ENCODE data around the gene PSMD13.

DNA sequence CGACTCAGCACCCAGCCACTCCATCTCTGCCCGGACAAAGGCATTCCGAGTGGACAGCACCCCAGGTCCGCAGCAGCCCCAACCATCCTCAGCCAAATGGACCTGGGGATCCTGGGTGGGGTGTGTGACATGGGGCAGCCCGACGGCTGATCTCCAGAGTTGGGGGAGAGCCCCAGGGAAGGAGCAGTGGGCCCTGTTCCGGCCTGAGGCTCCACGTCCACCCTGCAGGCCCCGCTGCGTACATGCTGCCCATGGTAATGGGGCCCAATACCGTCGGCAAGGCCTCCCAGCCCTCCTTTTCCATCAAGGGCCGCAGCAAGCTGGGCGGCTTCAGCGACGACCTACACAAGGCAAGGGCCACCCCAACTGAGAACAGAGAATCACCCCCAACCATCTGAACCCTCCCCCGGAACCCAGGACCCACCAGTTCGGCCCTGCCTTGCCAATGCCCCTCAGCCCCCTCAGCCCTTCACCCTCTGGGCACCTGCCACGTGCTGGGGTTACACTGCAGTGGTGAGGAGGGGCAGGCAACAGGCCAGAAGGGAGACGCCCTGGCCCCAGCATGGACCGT lies 38.5 kb upstream of the PSMD13 start:
- no peak for TF ChIP-seq TAF1 (CRISPR knock-in tag; IDR thresholded peaks at IDR 0.05)
- TF ChIP-seq, protein P1, sequence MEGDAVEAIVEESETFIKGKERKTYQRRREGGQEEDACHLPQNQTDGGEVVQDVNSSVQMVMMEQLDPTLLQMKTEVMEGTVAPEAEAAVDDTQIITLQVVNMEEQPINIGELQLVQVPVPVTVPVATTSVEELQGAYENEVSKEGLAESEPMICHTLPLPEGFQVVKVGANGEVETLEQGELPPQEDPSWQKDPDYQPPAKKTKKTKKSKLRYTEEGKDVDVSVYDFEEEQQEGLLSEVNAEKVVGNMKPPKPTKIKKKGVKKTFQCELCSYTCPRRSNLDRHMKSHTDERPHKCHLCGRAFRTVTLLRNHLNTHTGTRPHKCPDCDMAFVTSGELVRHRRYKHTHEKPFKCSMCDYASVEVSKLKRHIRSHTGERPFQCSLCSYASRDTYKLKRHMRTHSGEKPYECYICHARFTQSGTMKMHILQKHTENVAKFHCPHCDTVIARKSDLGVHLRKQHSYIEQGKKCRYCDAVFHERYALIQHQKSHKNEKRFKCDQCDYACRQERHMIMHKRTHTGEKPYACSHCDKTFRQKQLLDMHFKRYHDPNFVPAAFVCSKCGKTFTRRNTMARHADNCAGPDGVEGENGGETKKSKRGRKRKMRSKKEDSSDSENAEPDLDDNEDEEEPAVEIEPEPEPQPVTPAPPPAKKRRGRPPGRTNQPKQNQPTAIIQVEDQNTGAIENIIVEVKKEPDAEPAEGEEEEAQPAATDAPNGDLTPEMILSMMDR (CRISPR knock-in tag; IDR thresholded peaks at IDR 0.05) = no peak
- TF ChIP-seq RAD51 (IDR thresholded peaks at IDR 0.05; ENCODE audit: borderline replicate concordance) = no peak
- no peak for TF ChIP-seq JUNB (CRISPR knock-in tag; IDR thresholded peaks at IDR 0.05; ENCODE audit: borderline replicate concordance)
- no peak for TF ChIP-seq NR1H2 (CRISPR knock-in tag; IDR thresholded peaks at IDR 0.05; ENCODE audit: borderline replicate concordance, low read depth)
- TF ChIP-seq, protein P2, sequence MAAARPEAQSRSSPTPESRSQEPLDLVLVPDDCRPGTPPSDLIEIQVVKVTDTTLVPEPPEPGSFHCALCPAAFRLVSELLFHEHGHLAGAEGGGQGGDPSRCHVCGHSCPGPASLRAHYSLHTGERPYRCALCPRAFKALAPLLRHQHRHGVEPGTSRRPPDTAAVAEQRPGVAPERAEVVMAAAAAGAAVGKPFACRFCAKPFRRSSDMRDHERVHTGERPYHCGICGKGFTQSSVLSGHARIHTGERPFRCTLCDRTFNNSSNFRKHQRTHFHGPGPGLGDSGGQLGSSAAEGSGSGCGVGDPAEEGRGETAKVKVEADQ (CRISPR knock-in tag; IDR thresholded peaks at IDR 0.05; ENCODE audit: borderline replicate concordance) = no peak
- TF ChIP-seq, protein P3, sequence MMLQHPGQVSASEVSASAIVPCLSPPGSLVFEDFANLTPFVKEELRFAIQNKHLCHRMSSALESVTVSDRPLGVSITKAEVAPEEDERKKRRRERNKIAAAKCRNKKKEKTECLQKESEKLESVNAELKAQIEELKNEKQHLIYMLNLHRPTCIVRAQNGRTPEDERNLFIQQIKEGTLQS (CRISPR knock-in tag; IDR thresholded peaks at IDR 0.05) = no peak
- no peak for TF ChIP-seq FOXJ3 (CRISPR knock-in tag; IDR thresholded peaks at IDR 0.05; ENCODE audit: borderline replicate concordance)
- no peak for TF ChIP-seq NKX3-1 (CRISPR knock-in tag; IDR thresholded peaks at IDR 0.05)
- TF ChIP-seq, protein P4, sequence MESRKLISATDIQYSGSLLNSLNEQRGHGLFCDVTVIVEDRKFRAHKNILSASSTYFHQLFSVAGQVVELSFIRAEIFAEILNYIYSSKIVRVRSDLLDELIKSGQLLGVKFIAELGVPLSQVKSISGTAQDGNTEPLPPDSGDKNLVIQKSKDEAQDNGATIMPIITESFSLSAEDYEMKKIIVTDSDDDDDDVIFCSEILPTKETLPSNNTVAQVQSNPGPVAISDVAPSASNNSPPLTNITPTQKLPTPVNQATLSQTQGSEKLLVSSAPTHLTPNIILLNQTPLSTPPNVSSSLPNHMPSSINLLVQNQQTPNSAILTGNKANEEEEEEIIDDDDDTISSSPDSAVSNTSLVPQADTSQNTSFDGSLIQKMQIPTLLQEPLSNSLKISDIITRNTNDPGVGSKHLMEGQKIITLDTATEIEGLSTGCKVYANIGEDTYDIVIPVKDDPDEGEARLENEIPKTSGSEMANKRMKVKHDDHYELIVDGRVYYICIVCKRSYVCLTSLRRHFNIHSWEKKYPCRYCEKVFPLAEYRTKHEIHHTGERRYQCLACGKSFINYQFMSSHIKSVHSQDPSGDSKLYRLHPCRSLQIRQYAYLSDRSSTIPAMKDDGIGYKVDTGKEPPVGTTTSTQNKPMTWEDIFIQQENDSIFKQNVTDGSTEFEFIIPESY (CRISPR knock-in tag; IDR thresholded peaks at IDR 0.05) = no peak

All from HepG2 (cell line).